Prostate gland (tissue), 2 donors: ENCODE measurements around the gene SNED1.

Experiments
- CTCF ChIP-seq, 4 experiments: fragments of 200-600 bp in 2 of 4; fragments of 450-650 bp in 2 of 4; sonication (generic) in 2 of 4; IDR thresholded peaks; 1 replicate in 3 of 4; 2 replicates in 1 of 4; pipeline ENCODE4 v1.5.1; 2016 to 2019; ENCODE audit warnings: antibody characterized with exemption in 4 of 4, mild to moderate bottlenecking in 2 of 4, moderate library complexity in 2 of 4
- POLR2A ChIP-seq: fragments of 450-650 bp; IDR thresholded peaks from one replicate; pipeline ENCODE4 v1.6.1; 2016; ENCODE audit warnings: antibody characterized with exemption, mild to moderate bottlenecking
- POLR2AphosphoS5 ChIP-seq: sonication (generic); formaldehyde crosslinking; IDR thresholded peaks from one replicate; pipeline ENCODE4 v1.6.1; 2017; ENCODE audit warnings: antibody characterized with exemption

DNA sequence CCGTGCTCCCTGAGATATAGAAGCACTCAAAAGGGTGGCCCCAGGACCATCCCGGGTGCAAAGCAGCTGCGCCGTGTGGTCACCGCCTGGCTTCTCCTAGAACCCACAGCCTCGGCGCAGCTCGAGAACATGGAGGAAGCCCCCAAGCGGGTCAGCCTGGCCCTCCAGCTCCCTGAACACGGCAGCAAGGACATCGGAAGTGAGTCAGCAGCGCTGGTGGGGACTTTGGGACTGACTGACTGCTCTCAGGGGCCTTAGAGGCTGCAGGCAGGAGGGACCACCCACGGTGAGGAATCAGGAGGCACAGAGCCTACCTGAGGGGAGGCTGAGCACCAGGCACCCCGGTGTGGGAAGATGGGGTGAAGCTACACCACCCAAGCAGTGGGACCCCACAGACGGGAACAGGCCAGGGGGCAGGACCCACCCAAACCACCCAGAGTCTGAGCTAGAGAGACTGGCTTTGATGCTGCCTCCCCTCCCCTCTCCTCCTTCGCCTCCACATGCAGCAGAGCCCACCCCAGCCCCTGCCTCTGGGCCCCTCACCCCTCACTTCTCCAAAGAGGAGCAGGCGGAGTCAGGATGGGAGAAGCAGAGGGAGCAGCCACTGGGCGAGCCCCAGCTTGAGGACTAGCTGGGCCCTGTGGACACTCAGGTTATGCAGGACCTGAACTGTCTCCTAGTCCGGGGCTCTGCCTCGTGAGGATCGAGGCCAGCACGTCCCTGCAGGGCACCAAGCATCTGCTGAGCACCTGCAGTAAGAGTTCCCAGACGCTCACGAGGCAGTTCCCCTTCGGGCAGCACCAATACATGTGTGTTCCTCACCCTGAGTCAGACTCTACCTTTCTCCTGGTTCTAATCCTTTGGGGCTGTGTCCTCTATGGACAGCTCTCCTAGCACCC, 75.0 kb downstream of the SNED1 start:
- TF ChIP-seq CTCF (IDR thresholded peaks at IDR 0.05): no peak
- no peak for TF ChIP-seq POLR2A
- no peak for TF ChIP-seq POLR2AphosphoS5
